Calu3 (cell line): Measurements from ENCODE around the gene DCHS2. TPM values are rescaled to one million over a fixed set of nuclear protein-coding genes. Genes with fewer than 3 reads are reported as not detected.

Source experiments
- BruUV-seq: library from RNA; stranded (reverse); fragments of 400-500 nt; replicated peaks from 2 replicates; lab custom pipeline; 2021; lab: Mats Ljungman, UMichigan
- CTCF ChIA-PET: fragments of 300-600 bp; sonication (Branson Sonifier 250); formaldehyde crosslinking; loops from one replicate; lab custom pipeline; 2022; ENCODE audit warnings: antibody characterized with exemption; lab: Charles Lee
- DNase-seq: peaks from one replicate; pipeline ENCODE4 v3.0.0; 2022
- H3K27ac Mint-ChIP-seq: one replicate; pipeline ENCODE4 v1.8.0; 2022; ENCODE audit warnings: mixed read lengths; ENCODE audit not compliant: unreplicated experiment
- H3K27me3 Mint-ChIP-seq: one replicate; pipeline ENCODE4 v1.8.0; 2022; ENCODE audit warnings: mixed read lengths; ENCODE audit not compliant: unreplicated experiment
- H3K36me3 Mint-ChIP-seq: one replicate; pipeline ENCODE4 v1.8.0; 2022; ENCODE audit warnings: mild to moderate bottlenecking, moderate library complexity, mixed read lengths; ENCODE audit not compliant: insufficient read depth, unreplicated experiment
- H3K4me1 Mint-ChIP-seq: one replicate; pipeline ENCODE4 v1.8.0; 2022; ENCODE audit warnings: mild to moderate bottlenecking, low read depth, mixed read lengths; ENCODE audit not compliant: unreplicated experiment
- H3K4me3 Mint-ChIP-seq: one replicate; pipeline ENCODE4 v1.8.0; 2022; ENCODE audit warnings: mild to moderate bottlenecking, low read depth, moderate library complexity, mixed read lengths; ENCODE audit not compliant: unreplicated experiment
- H3K9me3 Mint-ChIP-seq: one replicate; pipeline ENCODE4 v1.8.0; 2022; ENCODE audit warnings: low read depth, mixed read lengths; ENCODE audit not compliant: unreplicated experiment
- intact Hi-C: fragments of 100-400 bp; cut with micrococcal nuclease; formaldehyde crosslinking; loops from one replicate; pipeline ENCODE4 v1.10.0; 2022; ENCODE audit not compliant: unreplicated experiment
- total RNA-seq: library from RNA; stranded (reverse); gene quantifications from 2 replicates; pipeline ENCODE4 v1.2.3, GENCODE V29; 2022
- TF ChIP-seq, protein P1 (sequence below): fragments of 200-600 bp; IDR thresholded peaks from one replicate; pipeline ENCODE4 v1.8.0; 2022; ENCODE audit warnings: antibody characterized with exemption; ENCODE audit not compliant: unreplicated experiment

DCHS2 gene
- total RNA-seq, 1 experiment from 2014 or later = 0.07 TPM

DNA sequence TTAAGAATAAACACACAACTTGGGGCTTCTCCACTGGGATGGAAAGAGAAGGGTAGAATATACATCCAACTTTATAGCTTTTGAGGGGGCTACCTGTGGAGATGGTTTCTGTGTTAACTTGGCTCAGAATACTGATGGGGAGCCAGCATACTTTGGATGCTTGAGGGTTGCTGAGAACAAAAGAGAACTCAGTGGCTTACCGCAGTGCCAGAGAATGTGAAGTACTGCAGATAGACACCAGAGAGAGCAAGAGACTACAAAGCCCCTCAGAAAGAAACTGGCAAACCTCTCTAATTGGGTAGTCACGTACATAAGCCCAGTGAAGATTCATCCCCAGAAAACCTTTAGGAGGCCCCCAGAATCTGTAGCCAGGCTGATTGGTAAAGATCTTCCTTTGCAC, 214.4 kb downstream of the DCHS2 start:
- no peaks in the 10 kb centered on the region for H3K27me3 Mint-ChIP-seq
- DNase-seq = no peak
- intact Hi-C loops = no loop called here
- H3K4me3 Mint-ChIP-seq = no peak overlapping the region
- H3K9me3 Mint-ChIP-seq = no peaks in the 10 kb centered on the region
- no peaks in the 10 kb centered on the region for H3K4me1 Mint-ChIP-seq
- TF ChIP-seq, protein P1, sequence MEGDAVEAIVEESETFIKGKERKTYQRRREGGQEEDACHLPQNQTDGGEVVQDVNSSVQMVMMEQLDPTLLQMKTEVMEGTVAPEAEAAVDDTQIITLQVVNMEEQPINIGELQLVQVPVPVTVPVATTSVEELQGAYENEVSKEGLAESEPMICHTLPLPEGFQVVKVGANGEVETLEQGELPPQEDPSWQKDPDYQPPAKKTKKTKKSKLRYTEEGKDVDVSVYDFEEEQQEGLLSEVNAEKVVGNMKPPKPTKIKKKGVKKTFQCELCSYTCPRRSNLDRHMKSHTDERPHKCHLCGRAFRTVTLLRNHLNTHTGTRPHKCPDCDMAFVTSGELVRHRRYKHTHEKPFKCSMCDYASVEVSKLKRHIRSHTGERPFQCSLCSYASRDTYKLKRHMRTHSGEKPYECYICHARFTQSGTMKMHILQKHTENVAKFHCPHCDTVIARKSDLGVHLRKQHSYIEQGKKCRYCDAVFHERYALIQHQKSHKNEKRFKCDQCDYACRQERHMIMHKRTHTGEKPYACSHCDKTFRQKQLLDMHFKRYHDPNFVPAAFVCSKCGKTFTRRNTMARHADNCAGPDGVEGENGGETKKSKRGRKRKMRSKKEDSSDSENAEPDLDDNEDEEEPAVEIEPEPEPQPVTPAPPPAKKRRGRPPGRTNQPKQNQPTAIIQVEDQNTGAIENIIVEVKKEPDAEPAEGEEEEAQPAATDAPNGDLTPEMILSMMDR = no peak
- H3K36me3 Mint-ChIP-seq = no peaks in the 10 kb centered on the region
- CTCF ChIA-PET = no interaction called here
- BruUV-seq = no TSS peak
- H3K27ac Mint-ChIP-seq = no peak overlapping the region

DNA sequence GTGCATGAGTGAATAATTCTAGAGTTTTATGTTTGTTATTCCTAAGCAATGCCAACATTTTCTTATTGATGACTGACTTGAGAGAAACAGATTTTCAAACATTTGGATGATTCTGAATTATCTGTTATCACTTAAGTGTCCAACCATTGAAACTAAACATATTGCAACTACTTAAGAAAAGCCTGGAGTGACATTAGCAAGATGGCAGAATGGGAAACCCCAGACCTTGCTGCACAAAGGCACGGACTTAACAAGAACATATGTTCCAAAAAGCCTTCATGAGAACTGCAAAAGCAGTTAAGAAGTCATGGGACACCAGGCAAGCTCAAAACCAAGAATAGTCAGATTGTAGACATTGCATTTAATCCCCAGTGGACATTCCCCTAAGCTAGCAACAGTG, 215.1 kb downstream of the DCHS2 start:
- H3K36me3 Mint-ChIP-seq = no peaks in the 10 kb centered on the region
- H3K4me1 Mint-ChIP-seq = no peaks in the 10 kb centered on the region
- CTCF ChIA-PET = no interaction called here
- intact Hi-C loops = no loop called here
- no peak overlapping the region for H3K4me3 Mint-ChIP-seq
- BruUV-seq = no TSS peak
- DNase-seq = no peak
- TF ChIP-seq, protein P1 = no peak
- no peaks in the 10 kb centered on the region for H3K27me3 Mint-ChIP-seq
- no peak overlapping the region for H3K27ac Mint-ChIP-seq
- no peaks in the 10 kb centered on the region for H3K9me3 Mint-ChIP-seq

DNA sequence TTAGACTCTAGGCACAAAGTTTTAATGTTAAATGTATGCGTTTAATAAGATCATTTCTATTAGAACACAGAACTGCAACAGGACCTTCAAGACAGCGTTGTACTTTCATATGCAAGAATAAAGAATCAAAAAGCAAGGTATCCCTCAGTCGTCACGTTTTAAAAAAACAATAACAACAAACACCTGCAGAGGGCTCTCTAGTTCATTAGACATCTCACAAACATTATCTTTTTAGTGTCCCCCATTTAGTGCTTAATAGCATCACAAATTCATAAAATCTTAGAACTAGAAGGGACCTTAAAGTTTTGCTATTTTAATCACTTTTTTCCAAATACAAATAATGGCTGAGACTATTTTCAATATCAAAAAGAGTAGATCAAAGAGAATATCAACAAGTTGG, 236.6 kb downstream of the DCHS2 start:
- Mint-ChIP-seq H3K4me3 (no peak overlapping the region), H3K9me3 (no peaks in the 10 kb centered on the region), H3K27me3 (no peaks in the 10 kb centered on the region), H3K36me3 (no peaks in the 10 kb centered on the region), H3K27ac (no peak overlapping the region), H3K4me1 (no peaks in the 10 kb centered on the region)
- no peak for DNase-seq
- intact Hi-C loops = loop anchor here (1.0 kb wide), 1 partner anchor 59 kb away; no protein-coding TSS in a partner anchor
- CTCF ChIA-PET = no interaction called here
- BruUV-seq = no TSS peak
- TF ChIP-seq, protein P1 = no peak

DNA sequence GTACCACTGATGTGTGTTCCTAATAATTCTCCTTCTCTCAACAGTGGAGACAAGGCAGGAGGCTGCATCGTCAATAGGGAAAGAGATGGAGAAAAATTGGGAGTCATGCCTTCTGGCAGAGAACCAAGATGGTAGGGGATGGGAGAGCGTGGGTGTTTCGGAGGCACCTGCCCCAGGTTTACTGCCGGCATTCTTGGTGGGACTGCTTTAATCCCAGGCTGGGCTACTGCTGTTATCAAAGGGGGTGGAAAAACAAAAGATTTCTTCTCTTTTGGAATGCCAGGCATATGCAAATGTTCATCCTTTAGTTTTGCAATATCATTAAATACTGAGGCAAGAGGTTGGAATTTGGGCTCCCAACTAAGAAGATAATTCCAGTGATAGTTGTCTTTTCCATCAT, 257.0 kb downstream of the DCHS2 start:
- no peaks in the 10 kb centered on the region for H3K4me1 Mint-ChIP-seq
- H3K4me3 Mint-ChIP-seq = no peak overlapping the region
- no TSS peak for BruUV-seq
- TF ChIP-seq, protein P1 = no peak
- H3K36me3 Mint-ChIP-seq = no peaks in the 10 kb centered on the region
- CTCF ChIA-PET = no interaction called here
- no peak for DNase-seq
- H3K27ac Mint-ChIP-seq = no peak overlapping the region
- peaks cover 23% of the 10 kb centered on the region for H3K27me3 Mint-ChIP-seq
- intact Hi-C loops = no loop called here
- no peaks in the 10 kb centered on the region for H3K9me3 Mint-ChIP-seq
